ENCODE results near the gene ACSM2B. TPM values are rescaled to one million over a fixed set of nuclear protein-coding genes. Genes with fewer than 3 reads are reported as not detected.

Gene ACSM2B
- total and polyA plus RNA-seq, 2 of the 4 experiments (the other 2 are of a cell fraction) = not detected

GRCh38 chr16:20614186-20615141 is 38.3 kb upstream of the ACSM2B start:
- no peak overlapping the region for H2BK15ac ChIP-seq (ENCODE audit: low read depth, low read length)
- H3K18ac ChIP-seq (ENCODE audit: low read depth, low read length) = no peak overlapping the region
- no peaks in the 10 kb centered on the region for H3K4me1 ChIP-seq (ENCODE audit: control insufficient read depth, insufficient read depth, low read length)
- no peak overlapping the region for H2AK9ac ChIP-seq (replicated peaks; ENCODE audit: low read depth, low read length, poor library complexity)
- H4K91ac ChIP-seq (ENCODE audit: insufficient read depth, low read depth, low read length) = no peak overlapping the region
- peaks cover 45% of the 10 kb centered on the region for H3K9me3 ChIP-seq (ENCODE audit: control insufficient read depth, insufficient read depth, low read length)
- H2BK20ac ChIP-seq (ENCODE audit: low read depth, low read length) = no peak overlapping the region
- ChIA-PET POLR2A (ENCODE audit: unreplicated experiment) (no interaction called here), CTCF (no interaction called here)
- no peak for TF ChIP-seq CHD1 (IDR thresholded peaks at IDR 0.05; ENCODE audit: low read depth, low read length)
- no peak for TF ChIP-seq RFX5 (IDR thresholded peaks at IDR 0.05; ENCODE audit: low read depth, low read length)
- no peak for TF ChIP-seq MXI1 (IDR thresholded peaks at IDR 0.05; ENCODE audit: borderline replicate concordance, low read depth, low read length)
- TF ChIP-seq NFE2L2 (IDR thresholded peaks at IDR 0.05; ENCODE audit: low read depth, low read length) = no peak
- no peak for TF ChIP-seq RCOR1 (IDR thresholded peaks at IDR 0.05; ENCODE audit: insufficient replicate concordance, low read length)
- no peak for TF ChIP-seq POLR2A (IDR thresholded peaks at IDR 0.05; ENCODE audit: low read depth, low read length)
- TF ChIP-seq USF2 (IDR thresholded peaks at IDR 0.05; ENCODE audit: low read depth, low read length) = no peak
- no peak overlapping the region for H3K27ac ChIP-seq (ENCODE audit: insufficient read depth, low read length)
- H2AFZ ChIP-seq (replicated peaks; ENCODE audit: low read length, poor library complexity) = no peak overlapping the region
- no peak overlapping the region for H2AK5ac ChIP-seq (ENCODE audit: low read depth, low read length)
- WGBS, 2 experiments (ENCODE audit: extremely low coverage in 2 of 2, insufficient read length in 1 of 2) = 0% methylated on average over 1 of the region's 3 CpGs; no CpG with 5 or more reads in 1 of the 2 experiments
- ATAC-seq (ENCODE audit: low read depth) (no peak), DNase-seq (no peak)
- H4K8ac ChIP-seq (ENCODE audit: low read depth in 2 of 2, low read length in 2 of 2) = no peak overlapping the region
- no peak overlapping the region for H3K56ac ChIP-seq (ENCODE audit: extremely low read depth, insufficient read depth, low read length)
- H3K14ac ChIP-seq (replicated peaks; ENCODE audit: low read depth, low read length) = no peak overlapping the region
- no peaks in the 10 kb centered on the region for H3K9me1 ChIP-seq (ENCODE audit: insufficient read depth, low read length)
- dilution Hi-C loops (cut with HindIII; ENCODE audit: low sequenced_read_pairs, unreplicated experiment) (no loop called here), intact Hi-C loops (cut with micrococcal nuclease) (no loop called here), in situ Hi-C loops (cut with MboI; ENCODE audit: low sequenced_read_pairs) (no loop called here)
- no peaks in the 10 kb centered on the region for H4K20me1 ChIP-seq (ENCODE audit: insufficient read depth, low read length)
- no peaks in the 10 kb centered on the region for H3K27me3 ChIP-seq (ENCODE audit: control insufficient read depth, insufficient read depth, low read length)
- no peak overlapping the region for H3K4me3 ChIP-seq (ENCODE audit: insufficient read depth, low read depth, low read length)
- no peak overlapping the region for H2BK5ac ChIP-seq (ENCODE audit: low read depth, low read length, poor library complexity, severe bottlenecking)
- no TSS peak for BruUV-seq (replicated peaks)
- H3K23ac ChIP-seq (ENCODE audit: low read depth, low read length) = no peak overlapping the region
- H3K9ac ChIP-seq (ENCODE audit: low read depth, low read length) = no peak overlapping the region
- H2BK120ac ChIP-seq (ENCODE audit: low read depth, low read length) = no peak overlapping the region
- H3K4ac ChIP-seq (ENCODE audit: low read depth, low read length) = no peak overlapping the region
- no peak overlapping the region for H4K5ac ChIP-seq (ENCODE audit: low read depth, low read length)
- no peaks in the 10 kb centered on the region for H3K79me1 ChIP-seq (ENCODE audit: low read depth in 1 of 2, low read length in 2 of 2)
- no peaks in the 10 kb centered on the region for H3K36me3 ChIP-seq (ENCODE audit: control insufficient read depth, insufficient read depth, low read length)
- no peak overlapping the region for H3K4me2 ChIP-seq (ENCODE audit: low read depth, low read length)
